GM18870 (cell line): ENCODE results near the gene FHL2.
"Not testable (repeated sequence)": the region's sequence is repeated elsewhere in the genome, so short reads cannot be mapped to it uniquely, and the experiment has no call there.

Experiments
- ATAC-seq: cut with Tn5 transposase; IDR thresholded peaks from one replicate; pipeline ENCODE4 v1.9.1; 2021; ENCODE audit warnings: moderate library complexity; ENCODE audit not compliant: unreplicated experiment

FHL2 gene

GRCh38 chr2:105398336-105399206, at the start of gene FHL2:
Gene FHL2 (minus strand): TSS chr2:105399051. CDS start chr2:105386516, 12,535 bp downstream.
- peak; percentile 70 for ATAC-seq

GRCh38 chr2:105447476-105447875, 48.6 kb upstream of the FHL2 start:
- no peak for ATAC-seq

GRCh38 chr2:105446501-105446900, 47.6 kb upstream of the FHL2 start:
- no peak for ATAC-seq

GRCh38 chr2:105445976-105446375, 47.1 kb upstream of the FHL2 start:
- ATAC-seq = no peak

GRCh38 chr2:105445498-105445897, 46.6 kb upstream of the FHL2 start:
- ATAC-seq = no peak

- no peak for ATAC-seq
These were observed 45.1 kb upstream of the FHL2 start for GRCh38 chr2:105443617-105444598.

- no peak for ATAC-seq
These were observed 43.9 kb upstream of the FHL2 start for GRCh38 chr2:105442721-105443120.

- ATAC-seq = no peak
These were observed 43.2 kb upstream of the FHL2 start for GRCh38 chr2:105442056-105442455.

GRCh38 chr2:105439141-105439540, 40.3 kb upstream of the FHL2 start:
- ATAC-seq = no peak

- no peak for ATAC-seq
These were observed 39.5 kb upstream of the FHL2 start for GRCh38 chr2:105438104-105438929.

- no peak for ATAC-seq
These were observed 38.9 kb upstream of the FHL2 start for GRCh38 chr2:105437708-105438103.

- no peak for ATAC-seq
These were observed 33.9 kb upstream of the FHL2 start for GRCh38 chr2:105432749-105433148.

GRCh38 chr2:105432044-105432399, 33.2 kb upstream of the FHL2 start:
- no peak for ATAC-seq

GRCh38 chr2:105431367-105432043, 32.7 kb upstream of the FHL2 start:
- no peak for ATAC-seq

- no peak for ATAC-seq
These were observed 29.7 kb upstream of the FHL2 start for GRCh38 chr2:105428387-105429018.

GRCh38 chr2:105427485-105427884, 28.6 kb upstream of the FHL2 start:
- no peak for ATAC-seq

GRCh38 chr2:105426626-105427292, 27.9 kb upstream of the FHL2 start:
- ATAC-seq = no peak

- ATAC-seq = no peak
These were observed 27.2 kb upstream of the FHL2 start for GRCh38 chr2:105425936-105426625.

GRCh38 chr2:105424836-105425235, 26.0 kb upstream of the FHL2 start:
- not testable (repeated sequence) for ATAC-seq
